NCI-H2107 (cell line): ENCODE results near the gene RASGEF1C.

Experiments used
- DNase-seq: peaks from one replicate; lab custom pipeline; 2025; lab: John Stamatoyannopoulos, UW

Gene RASGEF1C

DNA sequence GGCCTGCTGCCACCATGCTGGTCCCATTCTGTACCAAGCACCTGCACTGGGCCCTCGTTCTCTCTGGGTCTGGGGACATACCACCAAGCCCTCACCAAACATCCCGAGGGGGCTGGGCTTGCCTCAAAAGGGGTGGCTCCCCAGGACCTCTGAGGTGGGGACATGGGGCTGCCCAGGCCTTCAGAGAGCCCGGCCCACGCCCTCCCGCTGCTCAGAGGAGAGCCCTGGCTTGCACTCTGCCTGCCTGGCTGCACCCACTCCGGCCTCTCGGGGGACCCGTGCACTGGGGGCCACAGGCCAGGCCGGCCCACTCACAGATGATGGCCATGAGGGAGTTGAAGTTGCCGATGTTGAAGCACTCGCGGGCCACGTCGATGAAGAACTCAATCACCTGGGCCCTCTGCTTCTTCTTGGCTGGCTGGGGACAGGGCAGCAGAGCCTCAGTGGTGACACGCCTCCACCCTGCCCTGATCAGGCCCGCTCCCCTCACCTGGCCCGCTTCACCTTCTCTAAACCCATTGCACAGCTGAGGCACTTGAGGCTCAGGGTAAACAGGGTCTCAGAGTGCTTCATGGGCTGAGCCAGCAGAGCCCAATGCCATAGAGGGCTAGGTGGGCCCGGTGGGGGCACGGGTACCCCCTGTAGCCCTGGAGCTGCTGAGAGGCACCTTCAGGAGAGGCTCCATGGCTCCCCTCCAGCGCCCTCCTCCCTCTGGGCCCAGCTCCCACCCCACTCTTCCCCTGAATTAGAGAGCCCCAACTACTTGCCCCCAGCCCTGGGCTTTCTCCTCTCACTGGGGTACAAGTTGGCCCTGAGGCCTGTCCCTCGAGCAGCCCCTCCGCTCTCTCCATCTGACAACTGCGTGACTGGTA is 89.7 kb downstream of the RASGEF1C start:
- DNase-seq, result no peak

GRCh38 chr5:180118391-180118791 is 90.6 kb downstream of the RASGEF1C start:
- no peak for DNase-seq

DNA sequence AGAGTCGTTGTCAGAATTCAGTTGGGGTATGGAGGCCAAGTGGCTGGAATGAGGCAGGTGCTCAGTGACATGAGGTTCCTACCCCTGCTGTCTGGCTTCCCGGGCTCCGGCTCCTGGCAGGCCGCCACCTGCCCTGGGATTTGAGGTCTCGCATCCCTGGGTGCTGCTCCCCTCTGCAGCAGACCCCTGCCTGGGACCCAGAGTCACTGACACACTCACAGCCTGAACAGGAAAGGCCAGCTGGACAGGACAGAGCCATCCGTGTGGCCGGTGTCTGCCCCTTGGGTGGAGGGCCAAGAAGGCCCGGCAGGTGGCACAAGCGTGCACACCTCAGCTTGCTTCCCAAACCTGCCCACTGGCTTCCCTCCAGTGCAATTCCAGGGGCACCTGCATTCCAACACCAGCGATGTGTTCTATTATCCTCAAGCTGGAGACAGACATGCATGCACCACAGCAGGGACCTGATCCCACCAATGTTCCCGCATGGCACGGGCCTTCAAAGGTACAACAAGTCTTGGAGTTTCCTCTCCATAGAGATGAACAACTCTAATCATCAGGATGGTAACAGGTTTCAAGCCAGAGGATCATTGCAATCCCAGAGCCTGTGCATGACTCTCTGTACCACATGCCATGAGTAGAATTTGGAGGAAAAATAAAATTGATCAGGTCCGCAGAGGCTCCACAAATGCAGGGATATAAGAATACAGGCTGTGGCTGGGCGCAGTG is 91.8 kb downstream of the RASGEF1C start:
- DNase-seq, result no peak

DNA sequence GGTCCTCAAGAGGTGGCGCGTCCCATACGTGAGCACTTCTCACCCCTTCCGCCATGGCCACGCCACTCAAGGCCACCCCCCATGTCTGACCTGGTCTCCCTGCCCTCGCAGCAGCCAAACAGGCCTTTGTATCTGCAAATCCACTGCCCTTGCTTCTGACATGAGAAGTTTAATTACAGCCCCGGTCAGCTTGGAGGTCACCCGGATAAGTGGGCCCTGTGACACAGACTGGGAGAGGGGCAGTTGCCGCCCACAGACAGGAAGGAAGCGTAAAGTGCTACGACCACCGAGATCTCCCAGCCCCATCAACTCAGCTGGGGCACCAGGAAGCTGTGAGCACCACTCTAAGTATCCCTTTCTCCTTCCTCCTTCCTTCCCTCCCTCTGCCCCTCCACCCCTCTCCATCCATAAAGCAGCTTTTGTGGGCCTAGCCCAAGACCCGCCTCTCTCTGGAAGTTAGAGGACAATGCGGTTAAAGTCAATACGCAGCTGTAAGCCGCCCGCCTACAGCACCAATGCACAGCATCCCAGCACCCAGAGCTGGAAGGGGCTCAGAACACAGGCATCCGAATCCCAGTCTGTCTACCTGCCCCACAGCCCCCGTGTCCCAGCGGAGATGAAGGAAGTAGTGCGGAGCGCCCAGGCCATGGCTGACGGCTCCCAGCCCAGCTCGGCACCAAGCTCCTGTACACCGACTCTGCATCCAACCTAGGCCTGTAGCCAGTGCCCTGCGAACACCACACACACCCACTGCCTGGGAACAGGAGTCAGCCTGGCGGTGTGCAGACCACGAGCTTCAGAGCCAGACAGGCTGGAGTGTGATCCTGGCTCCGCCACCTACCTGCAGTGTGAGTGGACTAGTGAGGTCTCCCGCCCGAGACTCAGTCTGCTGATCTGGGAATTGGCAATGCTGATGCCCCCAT is 92.7 kb downstream of the RASGEF1C start:
- DNase-seq, result no peak

DNA sequence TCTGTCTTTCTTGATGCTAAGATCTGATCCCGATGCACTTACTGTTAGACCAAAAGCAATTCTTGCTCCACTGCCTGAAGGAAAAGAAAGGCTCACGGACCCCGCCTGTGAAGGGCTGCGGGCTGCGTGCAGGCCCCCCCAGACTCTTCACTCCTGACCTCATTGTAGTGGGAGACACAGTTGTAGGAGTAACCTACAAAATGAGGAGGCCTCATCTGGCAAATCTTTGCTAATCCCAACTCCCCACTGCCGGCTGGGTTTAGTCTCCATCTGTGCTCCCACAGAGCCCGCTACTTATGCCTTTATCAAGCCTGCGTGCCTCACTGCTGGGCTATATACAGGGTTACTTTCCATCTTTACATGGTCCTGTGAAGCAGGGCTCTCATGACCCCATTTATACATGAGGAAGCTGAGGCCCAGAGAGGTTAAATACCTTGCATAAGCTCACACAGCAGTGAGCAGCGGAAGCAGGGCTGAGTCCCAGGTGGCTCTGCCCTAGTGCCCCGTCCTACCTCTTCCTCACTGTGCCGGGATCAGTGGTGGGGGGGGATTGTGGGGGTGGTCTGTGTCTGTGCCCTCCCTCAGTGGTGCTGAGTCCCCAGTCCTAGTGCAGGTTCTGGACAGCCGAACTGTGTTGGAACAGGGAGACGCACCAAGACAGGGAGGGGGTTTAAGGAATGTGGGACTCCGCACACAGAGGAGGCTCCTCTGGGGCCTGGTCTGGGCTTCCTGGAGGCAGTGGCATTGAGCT is 93.5 kb downstream of the RASGEF1C start:
- no peak for DNase-seq

- no peak for DNase-seq
Observed at GRCh38 chr5:180114304-180115003, 94.6 kb downstream of the RASGEF1C start.

- DNase-seq, result no peak
Observed at GRCh38 chr5:180113660-180114303, 95.2 kb downstream of the RASGEF1C start.

DNA sequence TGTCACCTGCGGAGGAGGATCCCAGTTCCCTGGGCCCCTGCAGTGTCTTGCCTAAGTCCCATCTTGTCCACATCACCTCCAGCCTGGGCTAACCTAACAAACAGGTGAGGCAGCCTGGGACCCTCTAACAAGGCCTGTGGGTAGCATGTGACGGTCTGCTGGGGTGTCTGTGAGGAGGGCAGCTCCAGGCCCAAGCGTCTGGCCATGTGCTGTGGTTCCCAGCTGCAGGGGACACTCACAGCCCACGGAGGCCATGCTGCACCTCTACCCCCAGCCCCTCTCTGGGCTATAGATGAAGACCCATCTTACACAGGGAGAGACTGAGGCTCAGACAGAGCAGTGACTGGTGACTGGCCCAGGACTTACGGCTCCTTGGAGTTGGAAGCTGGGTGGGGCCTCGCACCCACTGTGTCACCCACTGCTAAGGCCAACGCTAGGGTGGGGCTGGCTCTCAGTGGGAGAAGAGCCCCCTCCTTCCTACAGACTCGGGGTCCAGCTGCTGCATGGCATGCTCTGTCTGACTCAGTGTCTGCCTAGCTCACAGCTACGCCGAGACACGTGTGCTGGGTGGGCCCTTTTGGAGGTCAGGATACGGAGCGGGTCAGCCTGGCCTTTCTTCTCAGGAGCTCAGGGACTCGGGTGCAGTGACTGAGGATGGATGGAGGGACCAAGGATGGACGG is 96.7 kb downstream of the RASGEF1C start:
- no peak for DNase-seq

GRCh38 chr5:180111273-180112002 is 97.6 kb downstream of the RASGEF1C start:
- DNase-seq, result no peak

- no peak for DNase-seq
Observed at GRCh38 chr5:180109920-180110319, 99.1 kb downstream of the RASGEF1C start.

DNA sequence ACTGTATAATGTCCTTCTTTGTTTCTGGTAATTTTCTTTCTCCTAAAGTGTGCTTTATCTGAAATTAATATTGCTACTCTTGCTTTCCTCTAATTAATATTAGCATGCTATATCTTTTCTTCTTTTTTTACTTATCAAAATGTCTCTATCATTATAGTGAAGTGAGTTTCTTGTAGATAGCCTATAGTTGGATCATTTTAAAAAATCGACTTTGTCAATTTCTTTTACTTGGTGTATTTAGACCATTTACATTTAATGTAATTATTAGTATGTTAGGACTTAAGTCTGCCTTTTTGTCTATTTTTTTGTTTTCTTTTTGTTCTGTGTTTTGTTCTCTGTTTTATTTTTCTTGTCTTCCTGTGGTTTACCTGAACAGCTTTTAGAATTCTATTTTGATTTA is 102.0 kb downstream of the RASGEF1C start:
- no peak for DNase-seq

DNA sequence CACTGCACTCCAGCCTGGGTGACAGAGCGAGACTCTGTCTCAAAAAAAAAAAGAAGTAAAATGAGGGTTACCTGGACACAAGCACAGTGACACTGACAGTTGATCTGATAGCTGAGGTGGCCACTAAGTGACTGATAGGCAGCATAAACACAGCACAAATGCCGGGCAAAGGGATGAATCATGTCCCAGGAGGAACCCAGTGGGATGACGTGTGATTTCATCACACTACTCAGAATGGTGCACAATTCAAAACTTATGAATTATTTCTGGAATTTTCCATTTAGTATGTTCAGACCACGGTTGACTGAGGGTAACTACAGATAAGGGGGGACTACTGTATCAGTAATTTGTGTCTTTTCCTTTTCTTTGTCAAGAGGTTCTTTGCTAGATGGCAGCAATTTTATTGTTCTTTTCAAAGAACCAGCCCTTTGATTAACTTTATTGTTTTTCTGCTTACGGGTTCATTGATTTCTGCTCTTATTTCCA is 103.1 kb downstream of the RASGEF1C start:
- DNase-seq, result no peak

GRCh38 chr5:180104168-180104530 is 104.9 kb downstream of the RASGEF1C start:
- DNase-seq, result no peak

DNA sequence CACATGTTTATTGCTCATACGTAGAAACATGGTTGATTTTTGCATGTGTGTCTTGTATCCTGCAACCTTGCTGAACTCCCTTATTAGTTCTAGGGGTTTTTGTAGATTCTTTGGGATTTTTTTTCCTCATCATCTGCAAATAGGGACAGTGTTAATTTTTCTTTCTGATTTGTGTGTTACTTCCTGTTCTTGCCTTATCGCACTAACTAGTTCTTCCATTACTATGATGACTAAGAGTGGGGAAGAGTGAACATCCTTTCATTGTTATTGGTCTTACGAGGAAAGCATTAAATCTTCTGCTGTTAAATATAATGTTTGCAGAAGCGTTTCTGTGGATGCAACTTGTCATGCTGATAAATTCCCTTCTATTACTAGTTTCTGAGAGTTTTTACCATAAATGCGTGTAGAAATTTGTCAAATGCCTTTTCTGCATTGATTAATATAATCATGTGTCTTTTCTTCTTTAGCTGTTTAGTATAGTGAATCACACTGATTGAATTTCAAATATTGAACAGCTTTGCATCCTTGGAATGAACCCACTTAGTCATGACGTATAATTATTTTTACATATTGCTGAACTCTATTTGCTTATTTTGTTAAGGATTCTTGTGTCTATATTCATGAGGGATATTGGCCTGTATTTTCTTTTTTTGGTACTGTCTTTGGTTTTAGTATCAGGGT is 105.4 kb downstream of the RASGEF1C start:
- DNase-seq, result no peak

GRCh38 chr5:180102636-180103035 is 106.4 kb downstream of the RASGEF1C start:
- DNase-seq, result no peak

DNA sequence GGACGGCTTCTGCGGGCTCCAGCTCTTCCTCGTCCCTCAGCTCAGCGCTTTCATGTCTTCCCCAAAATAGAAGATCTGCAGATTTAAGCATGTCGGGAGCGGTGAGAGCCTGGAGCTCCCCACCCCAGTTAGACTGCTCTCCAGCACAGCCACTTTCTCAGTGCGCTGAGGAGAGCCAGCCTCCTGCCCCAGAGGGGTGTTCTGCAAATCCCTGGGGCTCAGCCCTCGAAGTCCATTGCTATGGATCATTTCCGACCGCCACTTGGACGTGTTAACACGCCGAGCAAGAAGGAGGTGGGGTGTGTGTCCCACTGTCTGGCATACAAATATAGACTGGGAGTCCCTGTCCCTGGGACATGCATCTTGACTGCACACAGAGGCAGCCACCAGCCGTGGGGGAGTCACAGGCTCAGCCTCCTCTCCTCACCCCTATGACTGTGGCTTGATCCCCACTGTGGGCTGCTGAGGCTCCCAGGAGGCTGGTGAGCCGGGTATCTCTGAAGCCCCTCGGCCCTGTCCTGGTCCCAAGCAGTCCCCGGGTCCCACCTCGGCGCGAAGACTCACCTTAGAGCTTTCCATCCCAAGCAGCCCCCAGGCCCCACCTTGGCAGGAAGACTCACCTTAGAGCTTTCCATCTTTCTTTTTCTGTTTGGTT is 107.4 kb downstream of the RASGEF1C start:
- no peak for DNase-seq

DNA sequence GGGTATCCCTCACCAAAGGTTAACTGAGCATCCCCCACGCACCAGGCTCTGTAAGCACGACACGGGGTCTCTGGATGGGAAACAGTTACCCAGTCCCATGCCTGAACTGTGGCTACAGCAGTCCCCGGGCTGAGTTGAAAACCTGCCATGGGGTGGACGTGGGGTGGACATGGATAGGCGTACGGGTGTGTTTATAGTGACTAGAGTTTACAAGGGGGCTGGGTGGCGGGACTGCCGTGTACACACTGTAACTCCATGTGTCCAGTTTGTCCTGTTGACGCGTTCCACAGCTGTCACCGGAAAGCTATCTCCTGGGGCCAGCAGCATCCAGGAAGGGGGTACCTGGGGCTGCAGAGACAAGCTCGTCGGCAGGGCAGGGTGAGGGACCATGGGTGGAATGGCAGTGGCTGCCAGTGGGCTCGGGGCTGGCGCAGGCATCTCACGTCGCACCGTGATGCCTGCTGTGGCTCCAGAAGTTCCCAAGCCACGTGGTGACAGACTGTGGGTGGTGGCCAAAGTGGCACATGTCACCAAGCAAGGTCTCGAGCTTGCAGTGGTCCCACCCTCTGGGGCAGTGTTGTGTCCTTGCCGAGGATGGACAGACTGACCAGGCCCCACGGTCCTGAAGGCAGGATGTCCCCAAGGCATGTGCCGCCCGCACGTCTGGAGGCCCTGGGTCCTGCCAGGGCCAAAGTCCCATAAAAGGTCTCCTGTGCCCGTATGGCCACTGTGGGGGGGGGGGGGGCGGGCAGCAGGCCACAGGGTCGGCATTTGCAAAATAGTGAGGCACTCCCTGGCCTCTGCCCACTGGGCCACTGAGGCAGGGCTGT is 108.2 kb downstream of the RASGEF1C start:
- DNase-seq, result no peak
